ENCODE measurements around the gene ADAMTS12.
A peak's percentile ranks its signal among the peaks of the same experiment; 100 is the strongest.

The ADAMTS12 gene

DNA sequence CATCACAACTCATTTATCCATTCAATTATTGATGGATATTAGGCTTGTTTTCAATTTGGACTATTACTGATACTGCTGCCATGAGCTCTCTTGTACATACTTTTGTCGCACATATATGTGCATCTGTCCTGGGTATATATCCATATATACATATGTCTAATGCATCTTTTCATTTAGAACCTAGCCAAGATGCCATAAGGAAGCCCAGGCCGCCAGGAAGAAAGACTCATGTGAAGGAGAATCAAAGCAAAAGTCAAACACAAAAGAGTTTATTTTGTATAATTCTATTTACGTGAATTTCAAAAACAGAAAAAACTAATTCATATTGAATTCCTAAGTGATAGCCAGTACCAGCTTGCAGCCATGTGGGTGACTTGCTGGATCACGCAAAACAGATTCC is 79.0 kb downstream of the ADAMTS12 start:
- H3K27ac ChIP-seq, result no peak overlapping the region

DNA sequence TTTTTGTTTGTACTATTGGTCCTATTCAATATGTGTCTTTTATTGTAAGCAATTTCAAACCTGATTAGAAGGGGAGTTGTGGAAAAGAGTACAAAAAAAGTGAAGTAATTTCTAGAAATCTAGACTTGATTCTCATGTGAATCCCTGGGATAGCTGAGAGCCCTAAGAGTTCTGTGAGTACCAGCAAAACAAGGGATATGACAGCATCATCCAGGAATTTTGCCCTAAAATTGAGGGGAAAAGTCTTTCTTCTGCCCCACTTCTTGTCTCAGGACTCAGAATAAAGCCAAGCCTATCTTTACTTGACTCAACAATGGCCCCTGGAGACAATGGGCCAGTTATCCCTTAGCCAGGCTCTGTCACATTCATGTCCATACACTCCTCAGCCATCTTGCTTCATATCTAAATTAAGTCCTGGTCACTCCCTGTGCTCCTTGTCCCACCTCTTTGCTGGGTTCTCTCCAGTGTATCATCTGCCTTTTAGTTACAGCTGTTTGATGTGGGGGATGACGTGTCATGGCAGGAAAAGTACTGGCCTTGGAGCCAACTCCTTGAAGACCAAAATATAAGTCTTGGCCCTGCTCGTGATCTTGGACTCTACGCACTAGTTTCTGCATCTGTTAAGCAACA is 81.2 kb downstream of the ADAMTS12 start:
- no peaks in the 10 kb centered on the region for H3K27me3 ChIP-seq
- peaks cover 11% of the 10 kb centered on the region for H3K4me1 ChIP-seq
- H3K9ac ChIP-seq, result no peak overlapping the region
- no peaks in the 10 kb centered on the region for H3K36me3 ChIP-seq
- no peak overlapping the region for H3K4me3 ChIP-seq
- no peak overlapping the region for H3K27ac ChIP-seq
- no peak for TF ChIP-seq Cebpa-rat (IDR thresholded peaks at IDR 0.05)
- H4K20me1 ChIP-seq, result no peaks in the 10 kb centered on the region
- no peaks in the 10 kb centered on the region for H3K9me3 ChIP-seq
- H3K4me2 ChIP-seq, result no peak overlapping the region

More for the DNA sequence above, 79.0 kb downstream of the ADAMTS12 start:
- H3K9me3 ChIP-seq, result no peaks in the 10 kb centered on the region
- H3K4me3 ChIP-seq, result no peak overlapping the region
- H3K4me1 ChIP-seq, result peaks cover 11% of the 10 kb centered on the region
- no peak overlapping the region for H3K4me2 ChIP-seq
- H4K20me1 ChIP-seq, result no peaks in the 10 kb centered on the region
- no peak overlapping the region for H3K9ac ChIP-seq
- TF ChIP-seq Cebpa-rat (IDR thresholded peaks at IDR 0.05), result no peak
- no peaks in the 10 kb centered on the region for H3K27me3 ChIP-seq
- no peaks in the 10 kb centered on the region for H3K36me3 ChIP-seq

DNA sequence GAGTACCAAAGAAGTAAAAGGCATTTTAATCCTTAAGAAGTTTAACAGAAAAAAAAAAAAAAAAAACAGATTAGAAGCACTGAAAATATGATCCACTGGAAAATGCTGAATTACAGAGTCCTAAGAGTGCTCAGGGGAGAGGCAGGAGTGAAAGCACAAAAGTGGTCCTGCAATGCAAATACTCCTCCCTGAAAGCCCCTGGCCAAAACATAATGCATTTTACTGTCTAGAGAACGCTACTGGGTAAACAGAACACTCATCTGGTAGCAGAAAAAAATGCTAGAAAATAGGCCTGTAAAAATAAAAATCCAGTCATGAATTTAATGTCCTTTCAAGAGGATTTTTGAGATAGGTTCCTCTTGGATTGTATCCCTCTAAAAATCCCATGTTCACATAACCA is 81.9 kb downstream of the ADAMTS12 start:
- no peaks in the 10 kb centered on the region for H3K36me3 ChIP-seq
- H3K9me3 ChIP-seq, result no peaks in the 10 kb centered on the region
- H3K9ac ChIP-seq, result no peak overlapping the region
- no peak for TF ChIP-seq Cebpa-rat (IDR thresholded peaks at IDR 0.05)
- H3K4me1 ChIP-seq, result peaks cover 11% of the 10 kb centered on the region
- H3K27ac ChIP-seq, result no peak overlapping the region
- no peaks in the 10 kb centered on the region for H3K27me3 ChIP-seq
- H3K4me3 ChIP-seq, result no peak overlapping the region
- H3K4me2 ChIP-seq, result no peak overlapping the region
- no peaks in the 10 kb centered on the region for H4K20me1 ChIP-seq

DNA sequence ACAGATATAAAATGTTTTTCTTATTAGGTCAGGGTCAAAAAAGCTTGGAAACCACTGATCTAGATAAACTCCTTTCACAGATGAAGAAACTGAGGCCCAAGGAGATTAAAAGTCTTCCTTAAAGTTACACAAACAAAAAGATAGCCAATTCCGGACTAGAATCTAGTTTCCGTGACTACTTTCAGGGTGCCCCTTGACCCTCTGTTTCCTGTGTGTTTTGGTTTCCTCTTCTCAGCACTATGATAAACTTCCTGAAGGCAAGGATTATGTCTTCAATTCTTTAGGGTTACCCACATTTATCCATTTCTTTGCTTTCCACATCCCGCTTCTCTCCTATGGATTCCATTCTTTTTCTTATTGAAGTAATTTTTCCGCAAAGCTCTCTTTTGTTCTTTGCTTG is 83.1 kb downstream of the ADAMTS12 start:
- no peak overlapping the region for H3K9ac ChIP-seq
- H3K27ac ChIP-seq, result no peak overlapping the region
- H4K20me1 ChIP-seq, result no peaks in the 10 kb centered on the region
- H3K4me1 ChIP-seq, result peaks cover 11% of the 10 kb centered on the region
- H3K36me3 ChIP-seq, result no peaks in the 10 kb centered on the region
- no peaks in the 10 kb centered on the region for H3K27me3 ChIP-seq
- no peak for TF ChIP-seq Cebpa-rat (IDR thresholded peaks at IDR 0.05)
- no peak overlapping the region for H3K4me3 ChIP-seq
- no peaks in the 10 kb centered on the region for H3K9me3 ChIP-seq
- peak overlapping the region; percentile 17; the same call in 1 of the 2 replicates for H3K4me2 ChIP-seq

DNA sequence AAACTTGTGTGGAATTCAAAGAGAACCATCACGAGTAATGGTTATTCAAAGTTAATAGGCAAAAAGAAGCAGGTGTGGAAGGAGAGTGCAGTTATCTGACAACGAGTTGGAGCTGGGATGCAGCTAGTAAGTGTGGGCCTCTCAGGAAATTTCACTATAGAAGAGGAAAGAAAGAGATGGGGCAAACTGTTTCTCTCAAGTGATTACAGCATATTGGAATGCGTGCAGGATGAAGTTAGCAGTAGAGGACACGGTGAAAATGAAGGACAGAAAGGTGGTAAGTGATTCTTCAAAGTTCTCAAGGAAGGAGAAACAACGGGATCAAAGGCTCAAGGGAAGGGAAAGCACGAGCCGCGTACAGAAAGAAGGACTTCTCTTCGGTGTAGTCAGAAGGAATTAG is 84.0 kb downstream of the ADAMTS12 start:
- TF ChIP-seq Cebpa-rat (IDR thresholded peaks at IDR 0.05), result no peak
- H4K20me1 ChIP-seq, result no peaks in the 10 kb centered on the region
- H3K4me3 ChIP-seq, result no peak overlapping the region
- no peaks in the 10 kb centered on the region for H3K9me3 ChIP-seq
- H3K27ac ChIP-seq, result no peak overlapping the region
- no peaks in the 10 kb centered on the region for H3K36me3 ChIP-seq
- no peaks in the 10 kb centered on the region for H3K27me3 ChIP-seq
- H3K4me2 ChIP-seq, result no peak overlapping the region
- peaks cover 11% of the 10 kb centered on the region for H3K4me1 ChIP-seq
- H3K9ac ChIP-seq, result no peak overlapping the region

DNA sequence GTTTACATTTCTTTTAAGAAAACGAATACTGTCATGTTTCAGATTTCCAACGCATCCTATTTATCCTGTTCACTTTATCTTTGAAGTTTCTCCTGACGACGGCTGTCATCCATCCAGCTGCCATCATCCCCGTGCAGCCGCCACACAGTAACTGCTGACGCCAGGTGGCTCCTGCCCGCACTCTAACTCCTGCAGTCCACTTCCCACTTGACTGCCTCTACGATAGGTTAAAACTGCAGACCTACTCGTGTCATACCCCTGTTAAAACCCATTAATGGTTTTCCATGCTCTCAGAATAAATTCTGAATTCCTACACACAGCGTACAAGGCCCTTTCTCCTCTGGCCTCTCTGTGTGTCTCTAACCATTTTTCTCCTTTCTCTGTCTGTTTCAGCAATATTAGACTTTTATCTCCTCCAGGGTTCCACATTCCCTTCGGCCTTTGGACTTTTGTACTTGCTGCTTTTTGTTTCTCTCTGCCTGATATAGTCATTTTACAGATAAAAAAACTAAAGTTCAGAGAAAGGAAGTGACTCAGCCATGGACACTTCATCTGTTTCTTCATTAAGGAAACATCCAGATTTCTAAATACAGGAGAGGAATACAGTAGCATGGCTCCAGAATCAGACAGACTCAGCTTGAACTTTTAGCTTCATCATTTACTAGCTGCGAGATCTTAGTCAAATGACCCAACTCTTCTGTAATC is 84.9 kb downstream of the ADAMTS12 start:
- H3K36me3 ChIP-seq, result no peaks in the 10 kb centered on the region
- H3K9me3 ChIP-seq, result no peaks in the 10 kb centered on the region
- no peak overlapping the region for H3K9ac ChIP-seq
- peaks cover 11% of the 10 kb centered on the region for H3K4me1 ChIP-seq
- H3K4me2 ChIP-seq, result no peak overlapping the region
- no peak overlapping the region for H3K4me3 ChIP-seq
- H3K27me3 ChIP-seq, result no peaks in the 10 kb centered on the region
- no peaks in the 10 kb centered on the region for H4K20me1 ChIP-seq
- H3K27ac ChIP-seq, result no peak overlapping the region
- TF ChIP-seq Cebpa-rat (IDR thresholded peaks at IDR 0.05), result no peak

DNA sequence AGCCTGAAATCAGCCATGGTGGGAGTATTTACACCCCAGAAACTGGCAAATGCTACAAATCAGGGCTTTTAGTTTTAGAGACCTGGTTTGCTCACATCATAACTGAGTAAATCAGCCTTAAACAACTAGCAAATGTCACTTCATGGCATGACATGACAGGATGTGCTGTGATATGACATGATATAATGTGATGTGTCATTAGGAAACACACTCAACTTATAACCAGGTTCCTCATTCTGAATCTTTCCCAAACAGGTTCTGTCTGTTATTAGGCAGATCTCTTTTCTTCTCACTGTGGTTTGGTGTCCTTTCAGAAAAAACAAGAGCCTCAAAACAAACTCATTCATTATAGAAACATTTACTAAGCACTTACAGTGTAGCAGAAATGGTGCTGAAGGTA is 90.5 kb downstream of the ADAMTS12 start:
- Histone ChIP-seq H3K9me3 (no peaks in the 10 kb centered on the region), H3K36me3 (no peaks in the 10 kb centered on the region), H3K9ac (no peak overlapping the region), H4K20me1 (no peaks in the 10 kb centered on the region), H3K4me2 (no peak overlapping the region), H3K27ac (no peak overlapping the region), H3K27me3 (no peaks in the 10 kb centered on the region), H3K4me3 (no peak overlapping the region), H3K4me1 (no peaks in the 10 kb centered on the region)
- TF ChIP-seq Cebpa-rat (IDR thresholded peaks at IDR 0.05), result no peak

DNA sequence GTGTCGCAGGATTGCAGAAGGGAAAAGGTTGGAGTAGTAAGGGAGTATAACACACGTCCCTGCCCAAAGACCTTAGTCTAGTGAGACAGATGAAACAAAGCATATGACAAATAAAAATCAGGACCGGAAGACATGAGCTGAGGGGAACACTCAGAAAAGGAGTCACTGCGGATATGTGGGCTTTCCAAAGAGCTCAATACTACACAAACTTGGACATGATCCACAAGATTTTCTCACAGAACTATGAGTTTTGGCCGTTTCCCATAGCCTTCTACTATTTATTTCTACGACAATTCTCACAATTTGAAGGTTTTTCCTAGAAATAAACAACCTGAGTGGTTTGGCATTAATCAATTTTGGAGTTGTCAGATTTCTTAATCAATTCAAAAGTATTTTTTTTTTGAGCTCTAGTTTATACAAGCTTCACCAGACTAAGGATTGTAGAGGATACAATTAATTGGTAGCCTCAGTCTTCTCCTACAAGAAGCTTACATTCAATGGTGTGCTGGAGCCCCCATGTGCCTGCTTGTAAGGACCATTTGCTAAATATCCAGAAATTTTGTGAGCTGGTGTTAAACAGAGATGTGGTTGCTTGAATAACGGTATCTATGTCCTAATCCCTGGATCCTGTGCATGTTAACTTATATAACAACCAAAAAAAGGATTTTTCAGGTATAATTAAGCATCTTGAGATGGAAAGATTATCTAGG is 91.4 kb downstream of the ADAMTS12 start:
- Histone ChIP-seq H3K9ac (no peak overlapping the region), H4K20me1 (no peaks in the 10 kb centered on the region), H3K9me3 (no peaks in the 10 kb centered on the region), H3K27me3 (no peaks in the 10 kb centered on the region), H3K4me2 (no peak overlapping the region), H3K27ac (no peak overlapping the region), H3K36me3 (no peaks in the 10 kb centered on the region), H3K4me3 (no peak overlapping the region), H3K4me1 (no peaks in the 10 kb centered on the region)
- TF ChIP-seq Cebpa-rat (IDR thresholded peaks at IDR 0.05), result no peak

DNA sequence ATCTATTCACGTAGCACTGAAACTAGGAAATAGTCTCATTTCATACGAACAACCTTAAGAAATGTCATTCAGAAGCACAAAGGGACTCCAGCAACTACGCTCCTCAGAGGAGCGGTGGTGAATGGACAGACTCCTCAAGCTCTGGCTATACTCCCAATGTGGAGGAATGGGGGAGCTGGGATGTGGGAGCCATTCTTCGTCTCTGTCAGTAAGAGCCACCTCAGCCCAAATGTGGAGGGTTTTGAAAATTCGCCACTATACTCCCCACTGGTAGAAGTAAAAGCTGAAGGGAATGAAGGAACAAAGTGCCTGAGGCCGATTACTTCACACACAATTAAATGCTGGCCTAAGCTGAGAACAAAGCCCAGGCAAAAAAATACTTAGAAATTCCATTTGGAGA is 96.3 kb downstream of the ADAMTS12 start:
- H3K4me2 ChIP-seq, result no peak overlapping the region
- H3K4me3 ChIP-seq, result no peak overlapping the region
- H3K36me3 ChIP-seq, result no peaks in the 10 kb centered on the region
- no peaks in the 10 kb centered on the region for H3K27me3 ChIP-seq
- H3K9me3 ChIP-seq, result no peaks in the 10 kb centered on the region
- H3K9ac ChIP-seq, result no peak overlapping the region
- H3K4me1 ChIP-seq, result no peaks in the 10 kb centered on the region
- H3K27ac ChIP-seq, result no peak overlapping the region
- H4K20me1 ChIP-seq, result no peaks in the 10 kb centered on the region
- TF ChIP-seq Cebpa-rat (IDR thresholded peaks at IDR 0.05), result no peak

DNA sequence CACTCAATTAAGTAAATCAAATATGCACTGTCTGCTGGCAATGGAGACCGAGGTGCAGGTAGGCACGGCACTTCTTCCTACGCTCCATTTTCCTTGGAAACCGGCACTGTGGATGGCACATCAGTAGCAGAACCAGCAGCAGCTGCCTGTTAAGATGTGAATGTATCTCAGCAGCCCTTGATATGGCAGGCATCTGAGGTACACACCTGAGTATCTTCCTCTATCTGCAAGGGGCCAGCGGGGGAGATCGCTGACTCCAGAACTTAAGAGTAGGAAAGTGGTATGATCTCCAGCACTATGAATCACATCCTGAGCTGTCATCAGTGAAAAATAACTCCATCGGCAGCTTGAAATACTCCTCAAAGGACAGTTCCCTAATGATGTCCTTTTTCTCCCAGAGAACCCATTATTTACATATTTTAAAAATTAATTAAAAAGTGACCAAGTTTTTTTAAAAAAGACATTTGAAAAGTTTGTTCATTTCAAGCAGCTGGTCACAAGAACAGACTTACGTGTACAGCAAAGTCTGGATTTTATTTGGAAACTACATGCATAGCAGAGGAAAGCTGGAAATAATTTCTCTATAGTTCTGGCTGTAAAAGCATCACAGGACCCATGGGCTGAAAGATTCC is 97.1 kb downstream of the ADAMTS12 start:
- no peak overlapping the region for H3K4me2 ChIP-seq
- H3K4me1 ChIP-seq, result no peaks in the 10 kb centered on the region
- no peaks in the 10 kb centered on the region for H3K9me3 ChIP-seq
- no peaks in the 10 kb centered on the region for H3K27me3 ChIP-seq
- H3K4me3 ChIP-seq, result no peak overlapping the region
- H3K9ac ChIP-seq, result no peak overlapping the region
- H3K27ac ChIP-seq, result no peak overlapping the region
- no peak for TF ChIP-seq Cebpa-rat (IDR thresholded peaks at IDR 0.05)
- no peaks in the 10 kb centered on the region for H4K20me1 ChIP-seq
- H3K36me3 ChIP-seq, result no peaks in the 10 kb centered on the region
